Progenitor cell of endocrine pancreas (in vitro differentiated cells): ENCODE results near the gene TMEM171. TPM values are rescaled to one million over a fixed set of nuclear protein-coding genes. Genes with fewer than 3 reads are reported as not detected.

Experiments used
- DNase-seq: peaks from one replicate; pipeline ENCODE4 v3.0.0; 2021; ENCODE audit warnings: low spot score; ENCODE audit not compliant: unreplicated experiment
- H3K27ac Mint-ChIP-seq: 2 replicates; pipeline ENCODE4 v1.8.0; 2021; ENCODE audit warnings: mild to moderate bottlenecking, moderate library complexity, mixed read lengths
- H3K27me3 Mint-ChIP-seq: 2 replicates; pipeline ENCODE4 v1.8.0; 2021; ENCODE audit warnings: mixed read lengths
- H3K36me3 Mint-ChIP-seq: 2 replicates; pipeline ENCODE4 v1.8.0; 2022; ENCODE audit warnings: mixed read lengths; ENCODE audit not compliant: insufficient read depth
- H3K4me1 Mint-ChIP-seq: 2 replicates; pipeline ENCODE4 v1.8.0; 2021; ENCODE audit warnings: low read depth, mixed read lengths
- H3K4me3 Mint-ChIP-seq: 2 replicates; pipeline ENCODE4 v1.8.0; 2021; ENCODE audit warnings: low read depth, mild to moderate bottlenecking, moderate library complexity, mixed read lengths
- H3K9me3 Mint-ChIP-seq: 2 replicates; pipeline ENCODE4 v1.8.0; 2021; ENCODE audit warnings: low read depth, mixed read lengths
- CTCF ChIP-seq: fragments of 200-600 bp; sonication (generic); IDR thresholded peaks from one replicate; pipeline ENCODE4 v1.5.0; 2021; ENCODE audit warnings: antibody characterized with exemption, mild to moderate bottlenecking; ENCODE audit not compliant: unreplicated experiment
- total RNA-seq: library from RNA; stranded (reverse); gene quantifications from 2 replicates; pipeline ENCODE4 v1.2.1, GENCODE V29; 2021

TMEM171 gene
- total RNA-seq, 1 donor from 2014 or later: 7.1 TPM

GRCh38 chr5:73119451-73120157 is 771 bp upstream of the TMEM171 start:
- H3K27me3 Mint-ChIP-seq: peaks cover 62% of the 10 kb centered on the region
- peaks cover 24% of the 10 kb centered on the region for H3K4me1 Mint-ChIP-seq
- H3K36me3 Mint-ChIP-seq: no peaks in the 10 kb centered on the region
- H3K27ac Mint-ChIP-seq: peak overlapping the region; percentile 26
- no peaks in the 10 kb centered on the region for H3K9me3 Mint-ChIP-seq
- DNase-seq: no peak
- H3K4me3 Mint-ChIP-seq: peak overlapping the region; percentile 65
- TF ChIP-seq CTCF: no peak

GRCh38 chr5:73121119-73121463 is 716 bp downstream of the TMEM171 start:
- TF ChIP-seq CTCF: no peak
- Mint-ChIP-seq H3K4me3 (peak overlapping the region; percentile 77), H3K4me1 (peaks cover 12% of the 10 kb centered on the region), H3K36me3 (no peaks in the 10 kb centered on the region), H3K27me3 (peaks cover 68% of the 10 kb centered on the region), H3K27ac (peak overlapping the region; percentile 88), H3K9me3 (no peaks in the 10 kb centered on the region)
- DNase-seq: no peak

- Mint-ChIP-seq H3K36me3 (no peaks in the 10 kb centered on the region), H3K27me3 (peaks cover 61% of the 10 kb centered on the region), H3K9me3 (no peaks in the 10 kb centered on the region), H3K4me3 (no peak overlapping the region), H3K4me1 (peaks cover 12% of the 10 kb centered on the region), H3K27ac (no peak overlapping the region)
- DNase-seq: no peak
- TF ChIP-seq CTCF: no peak
Observed at GRCh38 chr5:73122875-73123810, 2.8 kb downstream of the TMEM171 start.

- Mint-ChIP-seq H3K27ac (no peak overlapping the region), H3K9me3 (no peaks in the 10 kb centered on the region), H3K4me3 (no peak overlapping the region), H3K27me3 (peaks cover 48% of the 10 kb centered on the region), H3K4me1 (peaks cover 10% of the 10 kb centered on the region), H3K36me3 (no peaks in the 10 kb centered on the region)
- TF ChIP-seq CTCF: no peak
- DNase-seq: no peak
Observed at GRCh38 chr5:73125289-73125688, 4.9 kb downstream of the TMEM171 start.

- H3K4me1 Mint-ChIP-seq: peaks cover 11% of the 10 kb centered on the region
- H3K27me3 Mint-ChIP-seq: peaks cover 41% of the 10 kb centered on the region
- no peak for DNase-seq
- no peak overlapping the region for H3K27ac Mint-ChIP-seq
- TF ChIP-seq CTCF: no peak
- no peaks in the 10 kb centered on the region for H3K9me3 Mint-ChIP-seq
- no peak overlapping the region for H3K4me3 Mint-ChIP-seq
- no peaks in the 10 kb centered on the region for H3K36me3 Mint-ChIP-seq
Observed at GRCh38 chr5:73126381-73126780, 6.0 kb downstream of the TMEM171 start.
